Measurements from ENCODE around the gene GDF15.

GDF15 gene

DNA sequence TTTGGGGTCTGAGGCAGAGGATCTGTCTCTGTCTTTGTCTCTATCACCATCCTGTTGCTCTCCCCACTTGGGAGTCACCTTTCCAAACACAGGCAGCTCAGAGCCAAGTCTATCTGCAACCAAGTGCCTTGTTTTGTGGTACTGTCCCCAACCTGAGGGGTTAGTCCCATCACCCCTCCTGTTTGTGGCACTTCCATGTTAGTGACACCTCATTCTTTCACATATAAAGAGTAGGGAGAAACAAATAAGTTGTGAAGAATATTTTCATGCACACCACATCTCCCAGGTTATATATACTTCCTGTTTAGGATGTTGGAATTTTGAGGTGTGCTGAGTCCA is 3.7 kb downstream of the GDF15 start:
- H3K27ac ChIP-seq = peak overlapping the region; percentile 78
- TF ChIP-seq ZFX (IDR thresholded peaks at IDR 0.05) (no peak), CTCF (conservative IDR thresholded peaks at IDR 0.05) (no peak)

GRCh38 chr19:18390065-18390907 is 4.3 kb downstream of the GDF15 start:
- TF ChIP-seq ZFX (IDR thresholded peaks at IDR 0.05) (no peak), CTCF (conservative IDR thresholded peaks at IDR 0.05) (no peak)
- H3K27ac ChIP-seq = peak overlapping the region; percentile 13

GRCh38 chr19:18391509-18392075 is 5.6 kb downstream of the GDF15 start:
- TF ChIP-seq ZFX (IDR thresholded peaks at IDR 0.05) (no peak), CTCF (conservative IDR thresholded peaks at IDR 0.05) (no peak)
- no peak overlapping the region for H3K27ac ChIP-seq

DNA sequence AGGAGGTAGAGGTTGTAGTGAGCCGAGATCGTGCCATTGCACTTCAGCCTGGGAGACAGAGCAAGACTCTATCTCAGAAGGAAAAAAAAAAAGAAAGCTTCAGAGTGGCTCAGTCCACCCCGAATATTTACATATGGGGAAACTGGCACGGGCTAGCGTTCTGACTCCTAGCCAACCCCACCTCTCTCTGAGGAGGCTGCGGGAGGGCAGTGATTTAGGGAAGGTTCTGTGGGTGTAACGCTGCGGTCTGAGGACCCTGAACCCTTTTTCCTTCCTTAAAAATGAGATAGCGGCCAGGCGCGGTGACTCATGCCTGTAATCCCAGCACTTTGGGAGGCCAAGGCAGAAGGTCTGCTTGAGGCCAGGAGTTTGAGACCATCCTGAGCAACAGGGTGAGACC is 6.5 kb downstream of the GDF15 start:
- no peak overlapping the region for H3K27ac ChIP-seq
- TF ChIP-seq ZFX (IDR thresholded peaks at IDR 0.05) (no peak), CTCF (conservative IDR thresholded peaks at IDR 0.05) (no peak)

GRCh38 chr19:18392926-18393325 is 7.0 kb downstream of the GDF15 start:
- TF ChIP-seq ZFX (IDR thresholded peaks at IDR 0.05) (no peak), CTCF (conservative IDR thresholded peaks at IDR 0.05) (no peak)
- no peak overlapping the region for H3K27ac ChIP-seq

GRCh38 chr19:18393836-18394235 is 7.9 kb downstream of the GDF15 start:
- no peak overlapping the region for H3K27ac ChIP-seq
- no peak for TF ChIP-seq CTCF (conservative IDR thresholded peaks at IDR 0.05)
- no peak for TF ChIP-seq ZFX (IDR thresholded peaks at IDR 0.05)

GRCh38 chr19:18396471-18397241 is 10.7 kb downstream of the GDF15 start:
- no peak overlapping the region for H3K27ac ChIP-seq
- TF ChIP-seq CTCF (conservative IDR thresholded peaks at IDR 0.05) (no peak), ZFX (IDR thresholded peaks at IDR 0.05) (no peak)
